Measurements from ENCODE around the gene NEK2. TPM values are rescaled to one million over a fixed set of nuclear protein-coding genes. Genes with fewer than 3 reads are reported as not detected.
A peak's percentile ranks its signal among the peaks of the same experiment; 100 is the strongest.
"Not testable (repeated sequence)": the region's sequence is repeated elsewhere in the genome, so short reads cannot be mapped to it uniquely, and the experiment has no call there.

The NEK2 gene
- total RNA-seq, 1 donor from 2014 or later = 0.25 TPM

DNA sequence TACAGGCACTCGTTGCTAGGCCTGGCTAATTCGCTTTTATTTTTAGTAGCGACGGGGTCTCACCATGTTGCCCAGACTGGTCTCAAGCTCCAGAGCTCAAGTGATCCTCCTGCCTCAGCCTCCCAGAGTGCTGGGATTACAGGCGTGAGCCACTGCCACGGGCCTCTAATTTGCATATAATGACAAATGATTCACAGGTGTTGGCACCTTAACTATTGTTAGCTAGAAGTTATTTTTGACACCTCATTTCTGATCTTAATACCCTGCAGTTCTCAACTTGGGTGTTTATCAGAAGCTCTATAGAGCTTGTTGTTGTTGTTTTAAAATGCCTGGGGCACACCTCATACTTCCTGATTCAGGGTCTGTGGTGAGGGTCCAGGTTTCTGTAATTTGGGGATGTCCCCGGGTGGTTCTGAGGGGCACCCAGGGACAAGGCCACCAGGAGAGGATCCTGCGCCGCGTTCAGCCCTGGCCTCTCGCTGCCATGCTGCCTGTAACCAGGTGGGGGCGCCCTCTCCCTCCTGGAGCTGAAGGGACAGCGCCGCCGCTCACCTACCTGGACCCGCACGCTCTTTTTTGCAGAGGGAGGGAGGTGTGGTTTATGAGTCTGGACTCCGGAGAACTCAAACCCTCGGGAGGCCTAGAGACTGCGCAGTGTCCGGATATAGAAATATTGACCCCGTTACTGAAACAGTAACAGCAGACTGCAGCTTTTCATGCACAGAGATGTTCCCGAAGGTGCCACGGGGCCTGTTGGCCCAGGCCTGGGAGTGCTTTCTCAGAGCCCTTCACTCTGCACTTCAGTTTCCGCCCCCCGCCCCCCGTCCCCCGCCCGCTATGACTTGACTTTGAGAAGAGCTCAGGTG, 23.0 kb upstream of the NEK2 start:
- peak; percentile 96 for ATAC-seq
- peak; percentile 87 for DNase-seq
- intact Hi-C loops (cut with micrococcal nuclease) = no loop called here

DNA sequence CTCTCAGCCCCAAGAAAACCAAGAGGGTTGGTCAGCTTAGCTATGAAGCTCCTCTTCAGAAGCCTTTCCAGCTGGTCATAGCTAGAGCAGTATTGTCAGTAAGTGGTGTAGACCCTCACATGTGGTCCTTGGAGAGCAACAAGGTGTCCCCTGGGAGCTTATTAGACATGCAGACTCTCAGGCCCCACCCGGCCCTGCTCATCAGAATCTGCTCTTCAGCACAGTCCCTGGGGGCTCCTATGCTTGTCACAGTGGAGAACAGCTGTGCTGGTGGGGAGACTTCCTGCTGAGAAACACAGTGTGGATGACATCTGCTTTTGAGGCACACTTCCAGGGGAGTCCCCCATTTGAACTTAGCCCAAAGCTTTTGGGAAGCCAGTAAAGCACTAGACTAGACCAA, 21.9 kb upstream of the NEK2 start:
- ATAC-seq = no peak
- no peak for DNase-seq
- intact Hi-C loops (cut with micrococcal nuclease) = no loop called here

DNA sequence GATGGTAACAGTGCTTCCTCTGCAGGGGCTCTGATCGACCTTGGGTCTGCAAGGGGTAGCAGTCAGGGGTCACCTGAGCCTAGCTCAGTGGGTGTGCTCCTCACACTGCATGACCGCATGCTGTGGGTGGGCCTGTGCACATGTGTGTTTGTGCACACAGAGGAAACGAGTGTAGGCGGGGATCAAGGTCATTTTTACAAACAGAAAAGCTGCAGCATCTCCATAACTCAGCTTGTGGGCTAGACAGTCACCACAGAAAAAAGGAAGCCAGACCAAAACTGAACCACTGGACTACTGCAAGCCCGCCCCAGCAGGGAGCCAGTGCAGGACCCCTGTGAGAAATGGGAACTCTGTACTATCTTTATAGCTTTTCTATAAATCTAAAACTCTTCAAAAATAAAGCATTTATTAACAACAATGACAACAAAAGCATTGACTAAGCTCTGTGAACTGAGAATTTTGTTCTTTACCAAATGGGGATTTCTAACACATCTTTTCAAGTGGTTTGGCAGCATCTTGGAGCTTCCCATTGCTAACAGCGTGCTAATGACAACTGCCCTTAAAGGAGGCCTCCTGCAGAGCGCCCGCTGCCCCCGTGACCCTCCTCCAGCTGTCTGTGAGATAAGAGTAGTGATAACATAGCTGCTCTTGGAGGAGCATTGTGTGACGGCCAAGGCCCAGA, 19.9 kb upstream of the NEK2 start:
- no peak for ATAC-seq
- intact Hi-C loops (cut with micrococcal nuclease) = no loop called here
- DNase-seq = no peak

DNA sequence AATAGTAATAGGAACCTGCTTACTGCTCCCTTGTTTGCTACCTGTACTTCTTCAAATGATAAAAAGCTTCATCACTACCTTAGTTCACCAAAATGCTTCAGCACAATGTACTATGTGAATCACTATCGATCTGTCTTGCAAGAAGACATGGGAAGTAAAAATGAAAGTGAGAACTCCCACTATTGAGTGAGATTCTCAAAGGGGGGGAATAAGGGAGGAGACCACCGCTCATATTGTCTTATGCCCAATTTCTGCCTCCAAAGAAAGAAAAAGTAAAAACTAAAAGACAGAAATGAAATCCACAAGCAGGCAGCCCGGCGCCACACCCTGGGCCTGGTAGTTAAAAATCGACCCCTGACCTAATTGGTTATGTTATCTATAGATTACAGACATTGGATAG, 18.5 kb upstream of the NEK2 start:
- ATAC-seq; DNase-seq; intact Hi-C loops (cut with micrococcal nuclease): not testable (repeated sequence)

DNA sequence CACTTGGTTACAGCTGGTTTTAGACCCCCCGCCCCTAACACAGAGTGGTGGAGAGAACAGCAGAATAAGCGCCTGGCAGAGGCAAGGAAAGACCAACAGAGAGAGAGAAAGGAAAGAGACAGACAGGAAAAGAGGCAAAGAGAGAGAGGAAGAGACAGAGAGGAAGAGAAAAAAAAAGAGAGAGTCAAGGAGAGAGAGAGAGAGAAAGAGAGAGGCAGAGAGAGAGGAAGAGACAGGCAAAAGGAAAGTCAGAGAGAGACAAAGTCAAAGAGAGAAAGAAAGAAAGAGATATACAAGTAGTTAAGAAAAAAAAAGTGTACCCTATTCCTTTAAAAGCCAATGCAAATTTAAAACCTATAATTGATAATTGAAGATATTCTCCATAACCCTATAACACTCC, 13.0 kb upstream of the NEK2 start:
- intact Hi-C loops (cut with micrococcal nuclease) = loop anchor here (10.0 kb wide), 1 partner anchor 786 kb away; no protein-coding TSS in a partner anchor
- ATAC-seq (no peak), DNase-seq (no peak)

DNA sequence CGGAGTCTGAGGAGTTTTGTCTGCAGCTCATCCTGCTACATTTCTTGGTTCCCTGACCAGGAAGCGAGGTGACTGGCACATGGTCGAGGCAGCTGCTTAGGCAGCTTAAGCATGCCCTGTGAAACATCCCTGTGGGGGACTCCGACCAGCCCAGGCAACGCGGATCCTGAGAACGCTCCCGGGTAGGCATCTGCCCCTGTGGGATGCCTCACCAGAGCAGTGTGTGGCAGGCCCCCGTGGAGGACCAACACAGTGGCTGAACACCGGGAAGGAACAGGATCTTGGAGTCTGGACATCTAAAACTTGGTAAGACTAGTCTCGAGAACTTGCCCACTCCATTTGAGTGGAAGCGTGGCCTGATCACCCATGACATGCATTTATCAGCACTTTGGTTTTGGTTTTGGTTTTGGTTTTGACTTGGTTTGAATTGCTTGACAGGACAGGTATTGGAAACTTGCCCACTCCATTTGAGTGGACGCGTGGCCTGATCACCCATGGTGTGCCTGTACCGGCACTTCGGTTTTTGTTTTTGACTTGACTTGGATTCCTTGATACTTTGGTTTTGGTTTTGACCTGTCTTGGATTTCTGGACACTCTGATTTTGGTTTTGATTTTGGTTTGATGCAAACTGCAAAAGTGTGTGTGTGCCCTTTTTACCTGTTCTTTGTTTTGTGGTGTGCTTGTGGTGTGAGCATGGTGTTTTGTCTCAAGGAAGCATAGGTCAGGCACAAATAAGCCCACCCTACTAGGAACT, 12.2 kb upstream of the NEK2 start:
- intact Hi-C loops (cut with micrococcal nuclease) = loop anchor here (10.0 kb wide), 1 partner anchor 787 kb away; no protein-coding TSS in a partner anchor
- no peak for ATAC-seq
- no peak for DNase-seq

DNA sequence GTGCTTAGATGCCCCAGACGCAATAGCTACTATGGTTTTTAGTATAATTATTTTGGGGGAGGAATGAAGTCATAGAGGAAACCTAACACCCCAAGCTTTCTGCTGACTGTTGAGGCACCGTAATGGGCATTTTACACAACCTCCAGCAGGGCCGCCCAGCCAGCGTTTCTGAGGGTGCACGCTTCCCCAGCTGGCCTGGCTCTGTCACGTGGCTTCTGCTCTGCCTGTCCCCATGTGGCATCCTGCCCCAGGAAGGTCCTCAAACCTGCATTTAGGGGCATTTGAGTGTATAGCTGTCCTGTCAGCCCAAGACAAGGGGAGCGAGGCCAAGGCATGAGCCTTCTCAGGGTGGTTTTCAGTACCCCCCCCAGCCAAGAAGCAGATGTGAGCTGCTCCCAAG, 10.4 kb upstream of the NEK2 start:
- intact Hi-C loops (cut with micrococcal nuclease) = loop anchor here (10.0 kb wide), 1 partner anchor 789 kb away; no protein-coding TSS in a partner anchor
- ATAC-seq = no peak

DNA sequence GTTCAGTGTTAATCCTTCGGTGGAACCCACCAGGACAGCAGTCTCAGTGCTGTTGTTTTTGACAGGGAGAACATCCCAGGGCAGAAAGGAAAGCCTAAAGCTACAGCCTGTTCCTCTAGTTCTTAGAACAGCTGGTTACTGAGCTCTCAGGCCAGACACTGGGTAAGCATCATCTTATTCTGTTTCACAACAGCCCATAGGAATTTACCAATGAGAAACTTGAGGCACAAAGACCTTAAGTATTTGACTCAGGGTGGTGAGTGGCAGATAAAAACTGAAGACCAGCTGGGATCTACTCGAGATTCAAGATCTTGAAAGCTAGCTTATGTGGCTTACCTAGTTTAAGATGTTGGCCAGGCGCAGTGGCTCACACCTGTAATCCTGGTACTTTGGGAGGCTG, 9.4 kb upstream of the NEK2 start:
- DNase-seq (no peak), ATAC-seq (no peak)
- intact Hi-C loops (cut with micrococcal nuclease) = loop anchor here (10.0 kb wide), 1 partner anchor 790 kb away; no protein-coding TSS in a partner anchor

More for the DNA sequence above, 10.4 kb upstream of the NEK2 start:
- no peak for DNase-seq

DNA sequence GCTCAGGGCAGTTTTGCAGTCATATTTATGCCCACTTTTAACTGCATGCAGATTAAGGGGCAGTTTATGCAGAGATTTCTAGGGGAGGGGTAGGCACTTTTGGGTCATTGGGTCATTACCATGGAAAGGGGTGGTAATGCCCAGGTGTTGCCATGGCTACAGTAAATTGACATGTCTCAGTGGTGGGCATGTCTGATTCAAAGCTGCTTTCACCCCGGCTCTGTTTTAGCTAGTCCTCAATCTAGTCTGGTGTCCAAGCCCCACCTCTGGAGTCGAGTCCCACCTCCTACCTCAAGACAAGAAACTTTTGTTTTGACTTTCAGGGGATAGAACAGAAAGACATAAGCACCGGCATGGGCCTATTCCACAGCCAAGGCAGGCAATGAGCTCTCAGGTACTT, 8.9 kb upstream of the NEK2 start:
- DNase-seq (no peak), ATAC-seq (no peak)
- intact Hi-C loops (cut with micrococcal nuclease) = loop anchor here (10.0 kb wide), 1 partner anchor 790 kb away; no protein-coding TSS in a partner anchor

DNA sequence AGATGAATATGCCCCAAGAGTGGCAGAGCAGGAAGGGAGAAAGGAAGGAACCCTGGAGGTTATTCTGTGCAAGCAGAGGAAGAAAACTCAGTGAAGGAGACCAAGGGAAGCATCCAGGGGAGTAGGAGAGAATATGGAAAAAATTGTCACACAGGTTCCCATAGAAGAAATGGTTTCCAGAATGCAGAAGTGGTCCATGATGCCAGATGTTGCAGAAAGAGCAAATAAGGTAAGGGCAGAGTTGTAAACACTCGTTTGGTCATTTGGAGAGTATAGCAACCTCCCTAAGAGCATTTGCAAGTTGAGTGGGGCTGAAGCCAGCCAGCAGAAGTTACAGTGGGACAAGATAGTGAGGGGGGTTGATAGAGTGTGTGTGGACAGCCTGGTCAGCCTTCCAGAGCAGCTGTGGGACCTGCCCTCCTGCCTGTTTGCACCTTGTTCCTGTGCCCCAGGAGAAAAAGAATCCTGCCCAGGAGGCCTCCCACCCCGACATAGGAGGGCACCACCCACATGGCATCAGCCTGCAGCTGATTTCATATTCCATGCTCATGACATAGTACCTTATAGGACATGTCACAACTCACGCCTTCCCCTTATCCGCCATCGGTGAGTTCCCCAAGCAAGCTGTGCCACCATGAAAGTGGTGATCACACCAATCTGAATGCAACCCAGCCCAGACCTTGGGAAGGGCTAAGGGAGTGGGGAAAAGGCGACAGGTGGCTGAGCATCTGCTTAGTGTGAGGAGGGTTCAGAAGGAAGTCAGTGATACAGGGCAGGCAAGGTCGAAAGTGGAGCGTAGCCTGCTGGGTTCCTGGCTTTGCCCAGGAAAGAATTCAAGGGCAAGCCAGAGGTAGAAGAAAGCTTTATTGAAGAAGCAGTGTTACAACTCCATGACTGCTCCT, 8.2 kb upstream of the NEK2 start:
- ATAC-seq = no peak
- DNase-seq = no peak
- intact Hi-C loops (cut with micrococcal nuclease) = loop anchor here (10.0 kb wide), 1 partner anchor 791 kb away; no protein-coding TSS in a partner anchor

DNA sequence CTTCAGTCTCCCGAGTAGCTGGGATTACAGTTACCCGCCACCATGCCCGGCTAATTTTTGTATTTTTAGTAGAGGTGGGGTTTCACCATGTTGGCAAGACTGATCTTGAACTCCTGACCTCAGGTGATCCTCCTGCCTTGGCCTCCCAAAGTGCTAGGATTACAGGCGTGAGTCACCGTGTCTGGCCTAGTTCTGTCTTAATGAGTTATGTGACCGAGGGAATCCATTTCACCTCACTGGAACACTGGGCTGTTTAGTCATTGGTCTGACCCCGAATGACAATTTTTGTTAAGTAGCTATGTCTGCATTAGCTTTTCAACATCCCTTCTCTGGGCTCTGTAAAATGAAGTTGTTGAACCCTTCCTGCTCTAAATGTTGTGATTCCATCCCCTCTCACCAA, 6.8 kb upstream of the NEK2 start:
- intact Hi-C loops (cut with micrococcal nuclease) = loop anchor here (10.0 kb wide), 1 partner anchor 793 kb away; no protein-coding TSS in a partner anchor
- not testable (repeated sequence) for ATAC-seq, DNase-seq

DNA sequence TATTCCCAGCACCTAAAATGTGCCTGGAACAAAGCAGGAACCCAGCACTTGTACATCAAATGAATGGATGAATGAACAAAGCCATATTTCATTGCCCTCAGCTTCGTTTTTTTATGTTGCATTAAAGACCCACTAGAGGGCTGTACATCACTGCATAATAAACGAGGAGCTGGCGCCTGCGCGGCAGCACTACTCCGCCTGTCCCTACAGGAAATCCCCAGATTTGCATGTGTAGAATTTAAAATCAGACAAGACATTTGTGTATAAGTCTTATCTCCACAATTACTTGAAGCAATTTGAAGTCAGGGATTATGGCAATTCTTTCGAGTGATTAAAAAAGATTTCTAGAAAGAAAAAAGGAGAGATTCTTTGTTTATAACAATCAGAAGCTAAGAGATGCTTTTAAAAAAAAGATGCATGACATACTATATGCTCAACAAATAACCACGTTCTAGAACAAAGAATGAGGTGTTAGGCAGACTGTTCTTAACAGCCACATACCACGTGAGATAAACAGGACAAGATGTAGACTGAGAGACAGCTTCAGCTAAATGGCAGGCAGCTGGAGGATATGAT, 5.4 kb upstream of the NEK2 start:
- ATAC-seq (peak; percentile 91), DNase-seq (peak; percentile 76)
- intact Hi-C loops (cut with micrococcal nuclease) = loop anchor here (10.0 kb wide), 1 partner anchor 794 kb away; no protein-coding TSS in a partner anchor

DNA sequence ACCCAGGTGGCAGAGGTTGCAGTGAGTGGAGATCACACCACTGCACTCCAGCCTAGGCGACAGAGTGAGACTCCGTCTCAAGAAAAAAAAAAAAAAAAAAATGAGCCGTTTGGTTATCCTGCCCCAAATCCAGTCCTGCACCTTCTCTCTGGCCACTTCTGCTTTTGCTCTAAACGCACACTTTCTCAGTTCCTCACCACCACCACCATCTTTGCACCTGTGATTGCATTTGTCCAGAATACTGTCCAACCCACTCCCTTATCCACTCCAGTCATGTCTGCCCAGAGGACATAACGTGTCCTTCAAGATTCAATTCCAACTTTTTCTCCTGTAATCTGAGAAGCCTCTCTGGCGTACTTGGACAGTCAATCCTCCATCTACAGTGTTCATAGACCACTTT, 2.2 kb upstream of the NEK2 start:
- ATAC-seq (no peak), DNase-seq (no peak)
- intact Hi-C loops (cut with micrococcal nuclease) = loop anchor here (10.0 kb wide), 1 partner anchor 267 kb away; no protein-coding TSS in a partner anchor

DNA sequence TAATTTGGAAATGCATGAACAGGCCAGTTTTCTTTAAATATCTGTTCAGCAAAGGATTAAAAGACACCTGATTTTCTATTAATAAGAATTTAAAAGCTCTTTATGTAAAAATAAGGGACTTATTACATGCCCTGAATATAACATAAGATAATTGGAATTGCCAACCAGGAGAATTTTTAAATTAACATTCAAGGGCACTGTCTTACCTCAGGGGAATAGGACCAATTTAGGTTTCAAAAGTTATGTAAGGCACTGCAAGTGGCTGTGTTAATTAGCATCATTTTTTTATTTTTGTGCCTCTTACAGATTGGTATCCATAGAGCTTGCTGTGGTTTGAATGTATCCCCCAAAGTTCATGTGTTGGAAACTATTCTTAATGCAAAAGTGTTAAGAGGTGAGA, 1.3 kb upstream of the NEK2 start:
- DNase-seq = no peak
- intact Hi-C loops (cut with micrococcal nuclease) = loop anchor here (10.0 kb wide), 1 partner anchor 268 kb away; no protein-coding TSS in a partner anchor
- ATAC-seq = no peak

DNA sequence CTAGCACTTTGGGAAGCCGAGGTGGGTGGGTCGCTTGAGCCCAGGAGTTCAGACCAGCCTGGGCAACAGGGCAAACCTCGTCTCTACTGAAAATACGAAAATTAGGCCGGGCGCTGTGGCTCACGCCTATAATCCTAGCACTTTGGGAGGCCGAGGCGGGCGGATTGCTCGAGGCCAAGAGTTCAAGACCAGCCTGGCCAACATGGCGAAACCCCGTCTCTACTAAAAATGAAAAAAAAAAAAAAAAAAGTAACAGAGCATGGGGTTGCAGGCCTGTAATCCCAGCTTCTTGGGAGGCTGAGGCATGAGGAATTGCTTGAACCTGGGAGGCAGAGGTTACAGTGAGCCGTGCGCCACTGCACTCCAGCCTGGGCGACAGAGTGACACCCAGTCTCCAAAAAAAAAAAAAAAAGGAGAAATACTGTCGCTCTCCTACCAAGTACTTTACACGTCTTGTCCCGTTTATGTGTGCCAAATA, 724 bp upstream of the NEK2 start:
- DNase-seq (no peak), ATAC-seq (no peak)
- intact Hi-C loops (cut with micrococcal nuclease) = loop anchor here (10.0 kb wide), 1 partner anchor 269 kb away; no protein-coding TSS in a partner anchor

DNA sequence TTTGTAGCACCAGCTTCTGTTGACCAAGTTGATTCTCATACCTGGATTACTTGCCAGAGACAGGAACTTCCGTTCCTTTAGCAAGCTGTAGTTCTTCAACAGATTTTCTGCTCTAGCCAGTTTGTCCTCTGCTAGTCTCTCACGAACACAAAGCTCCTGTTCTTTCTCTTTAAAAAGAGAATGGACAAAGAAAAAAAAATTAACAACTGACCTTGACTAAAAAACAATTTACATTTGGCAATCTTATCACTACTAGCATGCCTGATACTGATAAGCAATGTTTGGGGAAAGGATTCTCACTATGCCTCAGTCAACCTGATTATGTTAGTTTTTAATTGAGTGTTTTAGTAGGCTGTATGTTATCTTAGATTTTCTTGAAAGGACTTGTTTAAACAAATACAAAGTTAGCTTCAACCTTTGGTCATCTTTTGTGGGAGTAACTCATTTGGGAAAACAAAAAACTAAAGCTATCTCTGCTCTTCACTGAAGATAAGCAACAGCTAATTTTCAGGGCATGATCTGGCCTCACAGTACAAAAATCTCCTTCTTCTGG, 8.3 kb downstream of the NEK2 start:
- intact Hi-C loops (cut with micrococcal nuclease) = no loop called here
- no peak for DNase-seq
- ATAC-seq = no peak

DNA sequence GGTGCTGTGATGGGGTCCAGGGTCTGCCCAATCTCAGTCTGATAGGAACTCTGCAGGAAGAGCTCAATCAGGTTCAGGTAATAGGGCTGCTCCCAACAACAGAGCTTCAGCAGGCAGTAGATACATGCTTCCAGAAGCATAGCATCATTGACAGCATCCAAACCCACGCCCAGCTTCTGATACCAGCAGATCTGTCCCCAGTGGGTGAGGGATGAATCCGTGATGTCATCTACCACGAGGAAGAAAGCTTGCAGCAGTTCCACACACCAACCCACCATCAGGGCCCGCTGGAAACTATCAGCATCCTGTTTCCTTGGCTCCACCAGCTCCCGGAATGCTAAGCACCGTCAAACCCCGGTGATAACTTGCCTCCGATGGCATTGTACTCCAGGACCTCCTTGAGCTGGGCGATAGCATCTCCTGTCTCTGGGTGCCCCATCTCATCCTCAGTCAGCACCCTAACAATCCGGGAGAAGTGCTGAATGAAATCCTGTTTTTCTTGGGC, 14.7 kb downstream of the NEK2 start:
- DNase-seq = no peak
- no peak for ATAC-seq
- intact Hi-C loops (cut with micrococcal nuclease) = no loop called here
